Measurements from ENCODE around the gene TOB1. TPM values are rescaled to one million over a fixed set of nuclear protein-coding genes. Genes with fewer than 3 reads are reported as not detected.

TOB1 gene
- total RNA-seq, 2 experiments from 2014 or later: 419 to 449 TPM

DNA sequence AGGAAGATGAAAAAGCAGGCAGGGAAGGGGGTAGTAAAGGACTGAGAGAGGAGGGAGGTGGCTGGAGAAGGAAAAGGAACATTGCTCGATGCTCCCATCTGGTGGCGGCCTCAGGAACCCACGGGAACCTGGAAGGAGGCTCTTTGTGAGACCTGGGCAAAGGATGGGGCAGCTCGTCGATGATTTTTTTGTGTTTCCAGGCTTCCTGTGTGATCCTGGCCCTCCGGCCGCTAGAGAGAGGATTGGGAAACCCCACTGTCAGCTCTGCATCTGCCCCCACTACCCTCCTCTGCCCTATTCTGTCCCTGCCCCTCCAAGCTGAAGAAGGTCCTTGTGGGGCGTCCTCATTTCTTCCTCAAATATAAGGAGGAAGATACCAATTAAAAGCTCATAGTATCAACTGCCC, 24.2 kb downstream of the TOB1 start:
- DNase-seq (peak; percentile 23 to 72 (median 40)), ATAC-seq (ENCODE audit: poor library complexity) (peak; percentile 62)
- Histone ChIP-seq H3K36me3 (ENCODE audit: insufficient read depth, low read length) (no peaks in the 10 kb centered on the region), H3K27me3 (ENCODE audit: control insufficient read depth in 1 of 2, insufficient read depth in 2 of 2, low read length in 2 of 2) (no peaks in the 10 kb centered on the region), H3K9me3 (ENCODE audit: control insufficient read depth in 1 of 2, insufficient read depth in 1 of 2, low read length in 2 of 2) (no peaks in the 10 kb centered on the region), H3K27ac (ENCODE audit: low read depth in 1 of 2, low read length in 2 of 2) (no peak overlapping the region), H3K4me3 (ENCODE audit: low read length) (no peak overlapping the region), H3K4me1 (ENCODE audit: insufficient read depth, low read length) (peaks cover 5% of the 10 kb centered on the region)
- no peak overlapping the region for H3K27ac Mint-ChIP-seq
- no peak overlapping the region for H3K4me3 Mint-ChIP-seq
- H3K9me3 Mint-ChIP-seq: no peaks in the 10 kb centered on the region
- TF ChIP-seq, protein P1, sequence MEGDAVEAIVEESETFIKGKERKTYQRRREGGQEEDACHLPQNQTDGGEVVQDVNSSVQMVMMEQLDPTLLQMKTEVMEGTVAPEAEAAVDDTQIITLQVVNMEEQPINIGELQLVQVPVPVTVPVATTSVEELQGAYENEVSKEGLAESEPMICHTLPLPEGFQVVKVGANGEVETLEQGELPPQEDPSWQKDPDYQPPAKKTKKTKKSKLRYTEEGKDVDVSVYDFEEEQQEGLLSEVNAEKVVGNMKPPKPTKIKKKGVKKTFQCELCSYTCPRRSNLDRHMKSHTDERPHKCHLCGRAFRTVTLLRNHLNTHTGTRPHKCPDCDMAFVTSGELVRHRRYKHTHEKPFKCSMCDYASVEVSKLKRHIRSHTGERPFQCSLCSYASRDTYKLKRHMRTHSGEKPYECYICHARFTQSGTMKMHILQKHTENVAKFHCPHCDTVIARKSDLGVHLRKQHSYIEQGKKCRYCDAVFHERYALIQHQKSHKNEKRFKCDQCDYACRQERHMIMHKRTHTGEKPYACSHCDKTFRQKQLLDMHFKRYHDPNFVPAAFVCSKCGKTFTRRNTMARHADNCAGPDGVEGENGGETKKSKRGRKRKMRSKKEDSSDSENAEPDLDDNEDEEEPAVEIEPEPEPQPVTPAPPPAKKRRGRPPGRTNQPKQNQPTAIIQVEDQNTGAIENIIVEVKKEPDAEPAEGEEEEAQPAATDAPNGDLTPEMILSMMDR (IDR thresholded peaks at IDR 0.05): peak; percentile 62
- H3K4me1 Mint-ChIP-seq (ENCODE audit: low read depth): no peaks in the 10 kb centered on the region
- ChIA-PET POLR2A (interaction anchor here (1.2 kb wide), 1 partner anchor 59 kb away, joined by 4 read pairs; no protein-coding TSS in a partner anchor), CTCF (interaction anchor here (1.0 kb wide), 2 partner anchors 10 to 65 kb away, joined by 3 read pairs; no protein-coding TSS in a partner anchor)
- intact Hi-C loops (cut with DNase I, micrococcal nuclease): loop anchor here (1.0 to 5.0 kb wide), 5 partner anchors 59 to 365 kb away; partner anchors contain the start of genes RSAD1 (in 1 of the 2) and SPATA20 (in 1 of the 2)
- no peaks in the 10 kb centered on the region for H3K36me3 Mint-ChIP-seq (ENCODE audit: low read depth)
- no peaks in the 10 kb centered on the region for H3K27me3 Mint-ChIP-seq

DNA sequence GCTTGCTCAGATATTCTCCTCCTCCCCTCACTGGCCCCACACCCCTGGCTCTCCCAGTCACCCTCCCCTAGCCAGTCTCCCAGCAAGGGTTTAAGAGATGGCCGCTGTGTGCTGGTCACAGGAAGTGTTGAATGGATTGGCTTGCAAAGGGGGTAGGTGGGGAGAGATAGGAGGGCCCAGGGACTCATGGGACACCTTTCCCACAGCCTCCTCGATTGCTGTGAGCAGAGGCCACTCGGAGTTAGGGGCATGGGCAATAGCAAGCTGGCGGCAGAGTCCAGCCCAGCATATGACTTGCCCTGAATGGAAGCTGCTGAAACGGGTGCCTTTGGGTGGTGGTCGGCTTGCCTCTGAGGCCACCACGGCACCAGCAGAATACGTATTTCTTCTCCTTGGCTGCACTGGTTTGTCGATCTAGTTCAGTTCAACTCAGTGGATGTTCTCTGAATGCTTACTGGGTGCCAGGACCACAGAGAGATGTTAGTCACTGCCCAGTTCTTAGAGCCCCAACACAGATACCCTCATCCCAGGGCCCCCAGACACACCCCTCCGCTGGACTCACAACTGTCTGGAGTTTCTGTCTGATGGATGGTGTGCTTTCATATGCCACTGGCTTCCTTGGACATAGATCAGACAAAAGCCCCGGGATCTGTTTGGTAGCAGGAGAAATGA, 24.7 kb downstream of the TOB1 start:
- Mint-ChIP-seq H3K27ac (no peak overlapping the region), H3K27me3 (no peaks in the 10 kb centered on the region), H3K4me1 (ENCODE audit: low read depth) (no peaks in the 10 kb centered on the region), H3K4me3 (no peak overlapping the region), H3K36me3 (ENCODE audit: low read depth) (no peaks in the 10 kb centered on the region), H3K9me3 (no peaks in the 10 kb centered on the region)
- ATAC-seq (ENCODE audit: poor library complexity) (no peak), DNase-seq (no peak)
- Histone ChIP-seq H3K36me3 (ENCODE audit: insufficient read depth, low read length) (no peaks in the 10 kb centered on the region), H3K27ac (ENCODE audit: low read depth in 1 of 2, low read length in 2 of 2) (no peak overlapping the region), H3K9me3 (ENCODE audit: control insufficient read depth in 1 of 2, insufficient read depth in 1 of 2, low read length in 2 of 2) (no peaks in the 10 kb centered on the region), H3K27me3 (ENCODE audit: control insufficient read depth in 1 of 2, insufficient read depth in 2 of 2, low read length in 2 of 2) (no peaks in the 10 kb centered on the region), H3K4me3 (ENCODE audit: low read length) (no peak overlapping the region), H3K4me1 (ENCODE audit: insufficient read depth, low read length) (peaks cover 5% of the 10 kb centered on the region)
- POLR2A ChIA-PET: no interaction called here
- CTCF ChIA-PET: interaction anchor here (1.0 kb wide), 1 partner anchor 65 kb away, joined by 3 read pairs; no protein-coding TSS in a partner anchor
- TF ChIP-seq, protein P1 (IDR thresholded peaks at IDR 0.05): no peak
- intact Hi-C loops (cut with DNase I, micrococcal nuclease): loop anchor here in 1 of 2 experiments (2.0 to 5.0 kb wide), 2 partner anchors 211 to 364 kb away; partner anchors contain the start of gene RSAD1

DNA sequence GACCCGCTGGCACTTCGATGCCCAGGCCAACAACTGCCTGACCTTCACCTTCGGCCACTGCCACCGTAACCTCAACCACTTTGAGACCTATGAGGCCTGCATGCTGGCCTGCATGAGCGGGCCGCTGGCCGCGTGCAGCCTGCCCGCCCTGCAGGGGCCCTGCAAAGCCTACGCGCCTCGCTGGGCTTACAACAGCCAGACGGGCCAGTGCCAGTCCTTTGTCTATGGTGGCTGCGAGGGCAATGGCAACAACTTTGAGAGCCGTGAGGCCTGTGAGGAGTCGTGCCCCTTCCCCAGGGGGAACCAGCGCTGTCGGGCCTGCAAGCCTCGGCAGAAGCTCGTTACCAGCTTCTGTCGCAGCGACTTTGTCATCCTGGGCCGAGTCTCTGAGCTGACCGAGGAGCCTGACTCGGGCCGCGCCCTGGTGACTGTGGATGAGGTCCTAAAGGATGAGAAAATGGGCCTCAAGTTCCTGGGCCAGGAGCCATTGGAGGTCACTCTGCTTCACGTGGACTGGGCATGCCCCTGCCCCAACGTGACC, 25.8 kb downstream of the TOB1 start:
- ChIA-PET POLR2A (no interaction called here), CTCF (no interaction called here)
- TF ChIP-seq, protein P1 (IDR thresholded peaks at IDR 0.05): no peak
- no peak for DNase-seq
- Histone ChIP-seq H3K9me3 (ENCODE audit: control insufficient read depth in 1 of 2, insufficient read depth in 1 of 2, low read length in 2 of 2) (no peaks in the 10 kb centered on the region), H3K4me3 (ENCODE audit: low read length) (no peak overlapping the region), H3K36me3 (ENCODE audit: insufficient read depth, low read length) (no peaks in the 10 kb centered on the region), H3K27me3 (ENCODE audit: control insufficient read depth in 1 of 2, insufficient read depth in 2 of 2, low read length in 2 of 2) (no peaks in the 10 kb centered on the region), H3K4me1 (ENCODE audit: insufficient read depth, low read length) (peaks cover 9% of the 10 kb centered on the region), H3K27ac (ENCODE audit: low read depth in 1 of 2, low read length in 2 of 2) (no peak overlapping the region)
- peaks cover 2% of the 10 kb centered on the region for H3K27me3 Mint-ChIP-seq
- H3K36me3 Mint-ChIP-seq (ENCODE audit: low read depth): no peaks in the 10 kb centered on the region
- intact Hi-C loops (cut with DNase I, micrococcal nuclease): loop anchor here in 1 of 2 experiments (2.0 to 5.0 kb wide), 2 partner anchors 210 to 363 kb away; partner anchors contain the start of gene RSAD1
- H3K27ac Mint-ChIP-seq: no peak overlapping the region
- no peaks in the 10 kb centered on the region for H3K9me3 Mint-ChIP-seq
- H3K4me3 Mint-ChIP-seq: no peak overlapping the region
- no peaks in the 10 kb centered on the region for H3K4me1 Mint-ChIP-seq (ENCODE audit: low read depth)
- ATAC-seq (ENCODE audit: poor library complexity): no peak
